GM21737 (cell line): ENCODE data around the gene MAML1.
"Not testable (repeated sequence)": the region's sequence is repeated elsewhere in the genome, so short reads cannot be mapped to it uniquely, and the experiment has no call there.

Experiments used
- ATAC-seq: cut with Tn5 transposase; IDR thresholded peaks from one replicate; pipeline ENCODE4 v1.9.1; 2021; ENCODE audit warnings: mild to moderate bottlenecking, moderate library complexity; ENCODE audit not compliant: unreplicated experiment

Gene MAML1, protein sequence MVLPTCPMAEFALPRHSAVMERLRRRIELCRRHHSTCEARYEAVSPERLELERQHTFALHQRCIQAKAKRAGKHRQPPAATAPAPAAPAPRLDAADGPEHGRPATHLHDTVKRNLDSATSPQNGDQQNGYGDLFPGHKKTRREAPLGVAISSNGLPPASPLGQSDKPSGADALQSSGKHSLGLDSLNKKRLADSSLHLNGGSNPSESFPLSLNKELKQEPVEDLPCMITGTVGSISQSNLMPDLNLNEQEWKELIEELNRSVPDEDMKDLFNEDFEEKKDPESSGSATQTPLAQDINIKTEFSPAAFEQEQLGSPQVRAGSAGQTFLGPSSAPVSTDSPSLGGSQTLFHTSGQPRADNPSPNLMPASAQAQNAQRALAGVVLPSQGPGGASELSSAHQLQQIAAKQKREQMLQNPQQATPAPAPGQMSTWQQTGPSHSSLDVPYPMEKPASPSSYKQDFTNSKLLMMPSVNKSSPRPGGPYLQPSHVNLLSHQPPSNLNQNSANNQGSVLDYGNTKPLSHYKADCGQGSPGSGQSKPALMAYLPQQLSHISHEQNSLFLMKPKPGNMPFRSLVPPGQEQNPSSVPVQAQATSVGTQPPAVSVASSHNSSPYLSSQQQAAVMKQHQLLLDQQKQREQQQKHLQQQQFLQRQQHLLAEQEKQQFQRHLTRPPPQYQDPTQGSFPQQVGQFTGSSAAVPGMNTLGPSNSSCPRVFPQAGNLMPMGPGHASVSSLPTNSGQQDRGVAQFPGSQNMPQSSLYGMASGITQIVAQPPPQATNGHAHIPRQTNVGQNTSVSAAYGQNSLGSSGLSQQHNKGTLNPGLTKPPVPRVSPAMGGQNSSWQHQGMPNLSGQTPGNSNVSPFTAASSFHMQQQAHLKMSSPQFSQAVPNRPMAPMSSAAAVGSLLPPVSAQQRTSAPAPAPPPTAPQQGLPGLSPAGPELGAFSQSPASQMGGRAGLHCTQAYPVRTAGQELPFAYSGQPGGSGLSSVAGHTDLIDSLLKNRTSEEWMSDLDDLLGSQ

DNA sequence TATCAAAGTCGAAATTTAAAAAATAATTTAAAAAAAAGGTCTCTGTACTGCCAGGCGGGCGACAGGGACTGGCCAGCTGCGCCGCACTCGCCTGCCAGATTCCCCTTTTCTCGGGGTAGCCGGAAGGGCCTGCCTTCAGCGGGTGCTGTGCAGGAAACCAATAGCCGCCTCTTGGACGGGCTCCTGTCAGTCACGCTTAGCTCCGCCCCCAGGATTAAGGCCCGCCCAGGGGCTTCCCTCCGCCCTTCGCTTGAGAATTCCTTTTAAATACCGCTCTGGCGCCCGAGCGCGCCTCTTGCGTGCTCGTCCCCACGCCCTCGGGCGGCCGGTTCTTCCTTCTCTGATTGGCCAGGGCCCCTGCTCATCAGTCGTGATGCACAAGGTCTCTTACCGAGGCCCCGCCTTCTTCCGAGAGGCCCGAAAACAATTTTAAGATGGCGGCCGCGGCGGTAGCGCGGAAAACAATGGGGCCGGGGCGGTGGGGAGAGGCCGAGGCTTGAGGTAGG, at the start of gene MAML1:
MAML1 (plus strand) TSS at position 411 of the 506 bp plus-strand sequence. CDS start 291 bp downstream, outside the sequence.
- peak; percentile 95 for ATAC-seq

DNA sequence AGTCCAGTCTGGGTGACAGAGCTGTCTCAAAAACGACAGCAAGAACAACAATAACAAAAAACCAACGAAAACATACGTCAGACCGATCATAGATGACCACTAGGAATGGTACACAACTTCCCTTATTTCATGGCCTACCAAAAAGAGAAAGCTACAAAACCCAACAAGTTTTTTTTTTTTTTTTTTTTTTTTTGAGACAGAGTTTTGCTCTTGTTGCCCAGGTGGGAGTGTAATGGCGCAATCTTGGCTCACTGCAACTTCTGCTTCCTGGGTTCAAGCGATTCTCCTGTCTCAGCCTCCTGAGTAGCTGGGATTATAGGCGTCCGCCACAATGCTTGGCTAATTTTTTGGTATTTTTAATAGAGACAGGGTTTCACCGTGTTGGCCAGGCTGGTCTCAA, 43.4 kb upstream of the MAML1 start:
- ATAC-seq = not testable (repeated sequence)

- ATAC-seq = no peak
Measured at GRCh38 chr5:179694561-179694960, 38.1 kb upstream of the MAML1 start.

DNA sequence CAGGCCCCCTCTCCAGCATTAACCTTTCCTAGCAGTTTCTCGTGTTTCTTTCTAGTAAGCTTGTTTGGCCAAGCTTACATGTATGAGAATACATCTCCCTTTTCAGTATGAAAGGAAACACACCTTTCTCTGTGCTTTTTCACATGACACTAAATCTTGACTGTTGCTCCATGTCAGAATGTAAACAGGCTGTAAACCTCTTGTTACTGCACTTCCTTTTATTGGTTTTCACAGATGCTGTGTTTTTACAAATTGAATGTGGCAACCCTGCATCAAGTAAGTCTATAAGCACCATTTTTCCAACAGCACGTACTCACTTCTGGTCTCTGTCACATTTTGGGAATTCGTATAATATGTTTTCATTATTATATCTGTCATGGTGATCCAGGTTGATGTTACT, 36.0 kb upstream of the MAML1 start:
- no peak for ATAC-seq

DNA sequence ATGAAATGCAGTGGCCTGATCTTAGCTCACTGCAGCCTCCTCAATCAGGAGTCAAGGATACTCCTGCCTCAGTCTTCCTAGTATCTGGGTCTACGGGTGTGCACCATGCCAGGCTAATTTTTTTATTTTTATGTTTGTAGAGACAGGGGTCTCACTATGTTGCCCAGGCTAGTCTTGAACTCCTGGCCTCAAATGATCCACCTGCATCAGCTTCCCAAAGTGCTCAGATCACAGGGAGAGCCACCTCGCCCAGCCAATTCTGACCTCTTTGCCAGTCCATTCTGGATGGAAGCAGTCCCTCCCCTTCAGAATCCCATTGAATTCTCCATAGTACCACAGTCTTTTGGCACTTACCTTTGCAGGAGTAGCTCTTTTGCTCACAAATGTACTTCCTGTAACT, 35.5 kb upstream of the MAML1 start:
- no peak for ATAC-seq

DNA sequence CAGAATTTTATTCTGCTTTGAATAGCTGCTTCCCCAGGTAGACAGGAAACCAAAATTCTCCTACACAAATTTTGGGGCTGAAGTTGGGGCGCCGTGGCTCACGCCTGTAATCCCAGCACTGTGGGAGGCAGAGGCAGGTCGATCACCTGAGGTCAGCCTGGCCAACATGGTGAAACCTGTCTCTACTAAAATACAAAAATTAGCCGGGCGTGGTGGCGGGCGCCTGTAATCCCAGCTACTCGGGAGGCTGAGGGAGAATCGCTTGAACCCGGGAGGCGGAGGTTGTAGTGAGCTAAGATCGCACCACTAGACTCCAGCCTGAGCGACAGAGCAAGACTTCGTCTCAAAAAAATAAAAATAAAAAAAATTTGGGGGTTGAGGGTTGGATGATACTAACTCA, 35.1 kb upstream of the MAML1 start:
- ATAC-seq = not testable (repeated sequence)

GRCh38 chr5:179697993-179698934, 34.4 kb upstream of the MAML1 start:
- ATAC-seq = peak; percentile 85

DNA sequence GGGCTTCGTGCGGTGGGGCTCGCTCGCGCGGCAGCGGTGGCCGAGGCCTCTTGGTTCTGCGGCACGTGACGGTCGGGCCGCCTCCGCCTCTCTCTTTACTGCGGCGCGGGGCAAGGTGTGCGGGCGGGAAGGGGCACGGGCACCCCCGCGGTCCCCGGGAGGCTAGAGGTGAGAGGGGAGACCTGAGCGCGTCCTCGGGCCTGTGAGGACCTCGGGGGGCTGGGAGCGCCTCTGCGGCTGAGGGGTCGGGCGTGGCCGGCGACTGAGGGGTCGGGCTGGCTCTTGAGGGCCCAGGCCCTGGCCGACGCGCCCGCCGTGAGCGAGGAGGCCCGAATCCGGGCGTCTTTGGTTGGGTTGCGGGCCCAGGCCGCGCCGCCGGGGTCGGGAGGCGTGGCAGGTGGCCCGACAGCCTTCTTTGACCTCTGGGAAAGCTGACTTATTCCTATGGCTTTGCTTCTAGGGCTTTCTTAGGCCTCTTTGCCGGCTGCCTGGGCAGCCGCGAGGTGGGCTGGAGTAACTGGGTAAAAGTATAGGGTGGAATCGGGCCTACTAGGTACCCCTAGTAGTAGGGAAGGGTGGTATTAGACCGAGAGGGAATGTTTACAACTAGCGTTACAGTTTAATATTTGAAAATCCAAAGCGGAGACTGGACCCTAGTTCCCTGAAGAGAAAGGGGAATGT, 33.5 kb upstream of the MAML1 start, which contains the start of gene CANX:
CANX (plus strand) TSS at position 33 of the 681 bp plus-strand sequence. CDS start 6,715 bp downstream, outside the sequence.
- ATAC-seq = peak; percentile 11

- no peak for ATAC-seq
Measured at GRCh38 chr5:179699616-179700237, 32.9 kb upstream of the MAML1 start.

GRCh38 chr5:179700401-179700918, 32.2 kb upstream of the MAML1 start:
- no peak for ATAC-seq

- ATAC-seq = no peak
Measured at GRCh38 chr5:179716286-179716685, 16.3 kb upstream of the MAML1 start.

DNA sequence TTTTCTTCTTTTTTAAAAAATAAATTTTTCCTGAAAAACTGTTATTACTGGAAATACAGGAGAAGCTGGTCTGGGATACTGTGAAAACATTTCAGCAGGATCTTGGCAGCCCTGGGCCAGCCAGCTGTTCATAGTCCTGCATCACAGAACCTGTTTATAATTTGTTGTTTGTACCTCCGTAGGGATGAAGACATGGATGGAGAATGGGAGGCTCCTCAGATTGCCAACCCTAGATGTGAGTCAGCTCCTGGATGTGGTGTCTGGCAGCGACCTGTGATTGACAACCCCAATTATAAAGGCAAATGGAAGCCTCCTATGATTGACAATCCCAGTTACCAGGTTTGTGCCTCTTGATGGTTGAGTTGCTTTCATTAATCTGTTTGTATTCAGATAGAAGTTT, 12.4 kb upstream of the MAML1 start:
- no peak for ATAC-seq

DNA sequence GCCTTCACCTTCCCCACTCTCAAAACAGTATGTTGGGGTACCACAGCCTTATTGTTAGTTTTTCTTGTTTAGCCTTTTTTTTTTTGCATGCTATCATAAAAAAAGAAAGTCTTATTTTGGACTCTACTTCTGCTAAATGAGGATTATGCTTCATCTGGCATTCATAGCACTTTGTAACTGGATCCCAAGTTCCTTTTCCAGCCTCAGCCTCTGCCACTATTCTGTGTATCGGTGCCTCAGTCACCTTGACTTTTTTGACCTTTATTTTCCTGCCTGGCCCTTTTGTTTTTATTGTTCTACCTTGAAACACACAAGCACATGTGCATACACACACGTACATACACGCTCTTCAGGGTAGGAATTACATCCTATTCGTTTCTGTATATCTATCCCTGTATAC, 8.5 kb upstream of the MAML1 start:
- ATAC-seq = no peak

- no peak for ATAC-seq
Measured at GRCh38 chr5:179727106-179727505, 5.5 kb upstream of the MAML1 start.

DNA sequence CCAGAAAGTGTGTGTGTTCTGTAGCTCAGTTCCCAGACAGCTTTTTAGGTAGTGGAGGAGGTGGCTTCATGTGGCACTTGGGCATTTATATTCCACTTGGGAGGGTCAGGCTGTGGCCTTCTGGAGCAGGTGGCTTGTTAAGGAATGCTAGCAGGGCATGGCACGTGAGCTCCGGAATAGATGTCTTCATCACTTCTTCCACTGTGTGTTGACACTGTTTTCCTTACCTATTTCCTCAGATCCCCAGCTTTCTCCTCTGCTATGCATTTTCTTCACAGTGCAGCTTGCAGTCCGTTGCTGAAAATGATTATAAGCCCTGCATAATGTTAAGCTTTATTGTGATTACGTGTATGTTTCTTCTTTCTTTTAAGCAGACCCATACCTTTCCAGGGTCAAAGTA, 3.3 kb upstream of the MAML1 start:
- ATAC-seq = no peak

- ATAC-seq = no peak
Measured at GRCh38 chr5:179729727-179730126, 2.9 kb upstream of the MAML1 start.

DNA sequence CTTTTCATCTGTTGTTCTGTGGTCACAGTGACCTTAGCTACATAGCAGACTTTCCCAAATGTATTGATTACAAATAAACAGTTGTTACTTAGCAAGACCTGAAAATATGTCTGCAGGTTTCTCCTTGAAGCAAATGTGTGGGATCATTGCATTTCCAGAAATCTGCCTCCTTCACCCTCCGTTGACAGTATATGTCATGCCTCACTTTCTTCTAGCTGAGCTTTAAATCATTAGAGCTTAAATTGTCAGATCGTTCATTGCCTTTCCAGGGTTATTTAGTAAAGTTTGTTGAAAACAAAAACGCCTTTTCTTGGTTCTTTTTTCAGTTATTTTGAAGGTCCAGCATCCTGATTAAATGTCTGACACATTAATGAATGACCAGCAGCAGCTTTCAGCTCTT, 2.3 kb upstream of the MAML1 start:
- no peak for ATAC-seq

- no peak for ATAC-seq
Measured at GRCh38 chr5:179730852-179731251, 1.8 kb upstream of the MAML1 start.
